H7 (cell line): ENCODE results near the gene GSTA3. TPM values are rescaled to one million over a fixed set of nuclear protein-coding genes. Genes with fewer than 3 reads are reported as not detected.
"Not testable (repeated sequence)": the region's sequence is repeated elsewhere in the genome, so short reads cannot be mapped to it uniquely, and the experiment has no call there.

Experiments
- DNase-seq: peaks from one replicate; pipeline ENCODE4 v3.0.0; 2012
- H3K27me3 ChIP-seq: 2 replicates; pipeline ENCODE4 v1.6.0; 2011; ENCODE audit warnings: mild to moderate bottlenecking, low read length; ENCODE audit not compliant: control insufficient read depth, insufficient read depth
- H3K36me3 ChIP-seq: replicated peaks from 2 replicates; pipeline ENCODE4 v1.5.1; 2011; ENCODE audit warnings: low read length; ENCODE audit not compliant: control insufficient read depth, insufficient read depth
- H3K4me3 ChIP-seq: 2 replicates; pipeline ENCODE4 v1.5.1; 2011; ENCODE audit warnings: low read depth, mild to moderate bottlenecking, control low read depth, low read length, moderate library complexity; ENCODE audit not compliant: insufficient read depth
- total RNA-seq: library from RNA; depleted of rRNA; stranded (reverse); fragments of >200 nt; shearing (Covaris generic); gene quantifications from 2 replicates; pipeline ENCODE4 v1.2.3, GENCODE V29; 2014; rRNA removed

The GSTA3 gene
- not detected in 2 replicates for total RNA-seq

DNA sequence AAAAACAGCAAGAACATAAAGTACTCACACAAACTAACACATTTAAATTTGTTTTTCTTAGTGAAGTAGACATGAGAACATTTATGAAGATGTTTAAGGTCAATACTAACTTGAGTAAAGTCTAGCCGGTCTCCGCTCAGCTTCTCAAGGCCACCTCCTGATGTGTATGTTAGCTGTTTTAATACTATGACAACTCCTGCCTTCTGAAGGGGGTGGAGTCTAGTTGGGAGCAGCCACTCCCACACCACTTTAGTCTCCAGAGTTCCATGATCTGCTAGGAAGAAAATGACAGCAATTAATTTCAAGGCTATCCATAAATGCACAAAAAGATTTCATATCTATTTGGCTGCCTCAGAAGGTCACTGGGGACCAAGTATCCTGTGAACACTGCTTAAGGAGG lies at the start of gene GSTA3:
Gene GSTA3 (minus strand): TSS at position 168 of the 400 bp plus-strand sequence. CDS start 3,864 bp downstream, outside the sequence.
- DNase-seq, result no peak

DNA sequence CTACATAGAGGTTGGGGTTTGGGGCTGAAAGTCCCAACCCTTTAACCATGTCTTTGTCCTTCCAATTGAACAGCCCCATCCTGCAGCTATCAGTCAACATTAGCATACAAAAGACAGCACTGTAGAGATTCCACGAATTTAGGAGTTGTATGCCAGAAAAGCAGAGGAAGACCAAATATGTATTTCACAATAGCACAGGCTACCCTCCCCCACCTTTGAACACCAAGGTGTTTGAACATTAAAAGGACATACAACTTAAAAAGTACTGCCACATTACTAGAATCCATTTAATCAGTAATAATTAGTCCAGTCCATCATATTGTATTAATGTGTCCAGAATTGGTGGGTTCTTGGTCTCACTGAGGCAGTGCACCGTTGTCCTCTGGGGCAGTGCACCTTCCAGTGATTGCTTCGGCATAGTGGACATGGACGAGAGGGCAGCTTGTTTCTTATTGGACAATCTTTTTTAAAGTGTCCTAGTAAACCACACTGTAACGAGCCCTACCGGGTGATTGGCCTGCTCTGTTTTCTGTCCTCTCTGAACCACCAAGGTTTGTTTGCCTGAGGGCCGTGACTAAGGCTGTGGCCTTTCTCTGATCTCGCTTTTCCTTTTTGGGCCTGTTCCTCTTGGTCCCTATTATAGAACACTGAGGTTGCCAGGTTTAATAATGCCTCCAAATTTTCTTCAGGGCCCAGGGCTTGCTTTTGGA lies 49.2 kb upstream of the GSTA3 start:
- Histone ChIP-seq H3K36me3 (no peaks in the 10 kb centered on the region), H3K4me3 (no peak overlapping the region), H3K27me3 (peaks cover 3% of the 10 kb centered on the region)
- no peak for DNase-seq

More for the DNA sequence above, at the start of gene GSTA3:
- Histone ChIP-seq H3K4me3 (no peak within 1 kb of the TSS), H3K36me3 (no peaks in the 10 kb centered on the region), H3K27me3 (no peaks in the 10 kb centered on the region)

DNA sequence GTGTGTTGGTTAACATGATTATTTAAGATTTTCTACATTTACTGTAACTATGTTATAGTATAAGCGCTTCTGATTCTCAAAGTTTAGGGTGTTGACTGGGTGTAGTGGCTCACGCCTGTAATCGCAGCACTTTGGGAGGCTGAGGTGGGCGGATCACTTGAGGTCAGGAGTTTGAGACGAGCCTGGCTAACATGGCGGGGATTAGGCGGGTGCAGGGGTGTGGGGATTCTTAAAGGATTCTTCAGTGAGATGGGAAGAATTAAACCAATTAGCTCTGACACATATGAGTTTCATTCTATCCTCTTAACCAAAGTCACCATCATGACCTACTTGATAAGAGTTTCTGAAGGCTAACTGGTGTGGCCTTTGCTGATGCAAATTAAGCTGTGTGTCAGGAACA lies 46.4 kb upstream of the GSTA3 start:
- DNase-seq, result no peak
- Histone ChIP-seq H3K27me3 (no peaks in the 10 kb centered on the region), H3K36me3 (no peaks in the 10 kb centered on the region), H3K4me3 (no peak overlapping the region)

DNA sequence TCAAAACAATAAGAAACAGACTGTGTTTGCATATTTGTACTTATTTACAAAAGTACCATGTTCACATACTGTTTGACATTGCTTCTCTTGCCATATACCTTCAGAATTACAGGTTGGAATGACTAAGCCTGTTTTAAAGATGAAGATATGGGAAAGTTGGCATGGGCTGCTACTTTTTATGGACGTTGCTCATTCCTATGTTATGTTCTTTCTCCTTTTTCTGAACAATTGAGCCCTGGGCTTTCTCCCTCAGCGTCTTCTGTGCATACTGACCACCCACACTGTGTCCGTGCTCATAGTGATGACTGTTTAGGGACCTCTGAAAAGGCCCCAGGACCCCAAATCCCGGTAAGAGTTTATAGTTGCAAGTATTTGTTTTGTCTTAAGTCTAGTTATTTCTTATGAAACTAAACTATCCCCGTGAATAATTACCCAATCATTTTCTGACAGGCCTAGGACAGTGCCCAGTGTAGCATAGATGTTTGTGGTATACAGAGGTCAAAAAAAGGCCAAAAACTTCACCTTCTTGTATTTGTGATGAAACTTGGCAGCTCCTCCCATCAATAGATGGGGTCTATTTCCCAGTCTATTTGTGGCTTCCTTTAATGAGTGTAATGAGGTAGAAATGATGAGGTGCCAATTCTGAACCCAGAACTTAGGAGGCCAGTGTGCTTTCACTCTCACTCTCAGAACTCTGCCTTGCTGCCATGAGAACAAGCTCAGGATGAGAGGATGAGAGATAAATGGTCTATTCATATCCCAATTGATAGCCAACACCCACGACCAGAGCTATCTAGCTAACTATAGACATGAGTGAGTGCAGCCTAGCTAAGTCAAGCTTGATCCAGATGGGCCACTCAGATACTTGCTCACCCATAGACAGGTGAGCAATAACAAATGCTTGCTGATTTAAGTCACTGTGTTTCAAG lies 44.7 kb upstream of the GSTA3 start:
- no peaks in the 10 kb centered on the region for H3K36me3 ChIP-seq
- no peak for DNase-seq

DNA sequence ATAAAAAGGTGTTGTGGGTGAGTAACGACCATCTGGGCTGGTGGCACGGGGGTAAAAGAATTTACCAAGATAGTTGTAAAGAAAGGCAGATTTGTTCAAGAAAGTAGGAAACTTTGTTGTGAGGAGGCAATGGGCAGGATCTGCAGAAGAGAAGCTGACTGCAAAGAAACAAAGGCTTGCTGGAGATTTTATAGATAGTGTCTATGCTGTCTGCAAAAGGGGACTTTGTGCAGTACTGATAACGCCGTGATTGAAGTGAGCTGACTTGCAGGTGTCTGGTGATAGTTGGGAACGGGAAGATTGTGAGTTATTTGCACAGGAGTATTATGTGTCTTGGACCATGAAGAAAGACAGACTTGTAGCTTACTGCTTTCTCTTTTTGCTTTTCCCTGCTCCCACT lies 36.8 kb upstream of the GSTA3 start:
- H3K4me3 ChIP-seq, result no peak overlapping the region
- DNase-seq, result no peak
- no peaks in the 10 kb centered on the region for H3K36me3 ChIP-seq
- H3K27me3 ChIP-seq, result no peaks in the 10 kb centered on the region

More for the DNA sequence above, 44.7 kb upstream of the GSTA3 start:
- no peak overlapping the region for H3K4me3 ChIP-seq
- H3K27me3 ChIP-seq, result no peaks in the 10 kb centered on the region

DNA sequence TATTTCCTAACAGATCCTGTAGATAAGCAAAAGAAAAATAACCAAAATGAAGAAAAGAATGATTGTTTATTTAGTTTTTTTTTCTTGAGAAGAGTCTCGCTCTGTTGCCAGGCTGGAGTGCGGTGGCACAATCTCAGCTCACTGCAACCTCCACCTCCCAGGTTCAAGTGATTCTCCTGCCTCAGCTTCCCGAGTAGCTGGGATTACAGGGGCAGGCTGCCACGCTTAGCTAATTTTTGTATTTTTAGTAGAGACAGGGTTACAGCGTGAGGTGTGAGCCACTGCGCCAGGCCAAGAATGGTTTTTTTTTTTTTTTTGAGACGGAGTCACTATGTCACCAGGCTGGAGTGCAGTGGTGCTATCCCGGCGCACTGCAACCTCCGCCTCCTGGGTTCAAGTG lies 33.3 kb upstream of the GSTA3 start:
- not testable (repeated sequence) for H3K4me3 ChIP-seq, H3K27me3 ChIP-seq, DNase-seq, H3K36me3 ChIP-seq

DNA sequence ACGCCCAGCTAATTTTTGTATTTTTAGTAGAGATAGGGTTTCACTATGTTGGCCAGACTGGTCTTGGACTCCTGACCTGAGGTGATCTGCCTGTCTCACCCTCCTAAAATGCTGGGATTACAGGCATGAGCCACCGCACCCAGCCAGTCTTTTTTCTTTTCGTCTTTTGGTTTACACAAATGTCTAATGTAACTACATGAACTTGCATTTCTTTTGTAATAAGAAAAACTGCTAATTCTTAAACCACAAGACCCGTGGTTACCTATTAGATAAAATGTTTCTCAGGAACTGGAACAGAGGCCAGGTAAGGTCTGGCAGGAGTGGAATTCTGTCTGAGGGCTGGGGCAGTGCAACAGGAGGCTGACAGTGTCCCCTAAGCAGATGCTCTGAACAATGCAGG lies 32.7 kb upstream of the GSTA3 start:
- H3K27me3 ChIP-seq, result no peaks in the 10 kb centered on the region
- H3K4me3 ChIP-seq, result no peak overlapping the region
- no peak for DNase-seq
- no peaks in the 10 kb centered on the region for H3K36me3 ChIP-seq

DNA sequence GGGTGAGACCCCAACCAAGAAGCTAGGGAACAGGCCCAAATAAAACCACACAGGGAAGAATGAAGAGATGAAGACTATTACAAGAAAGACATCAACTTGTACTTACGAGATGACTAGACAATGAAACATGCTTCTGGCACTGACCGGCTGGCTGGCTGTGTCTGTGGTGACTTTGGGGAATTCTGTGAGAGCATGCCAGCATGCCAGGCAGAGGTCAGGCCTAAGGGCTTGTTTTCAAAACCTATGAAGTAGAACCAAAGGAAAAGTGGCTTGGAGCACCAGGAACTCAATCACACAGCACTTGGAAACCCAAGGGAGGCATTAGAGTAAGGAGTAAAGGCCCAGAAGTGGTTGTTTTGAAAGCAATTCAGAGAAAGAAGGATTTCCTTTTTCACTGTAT lies 28.4 kb upstream of the GSTA3 start:
- H3K27me3 ChIP-seq, result no peaks in the 10 kb centered on the region
- DNase-seq, result no peak
- H3K4me3 ChIP-seq, result no peak overlapping the region
- no peaks in the 10 kb centered on the region for H3K36me3 ChIP-seq

DNA sequence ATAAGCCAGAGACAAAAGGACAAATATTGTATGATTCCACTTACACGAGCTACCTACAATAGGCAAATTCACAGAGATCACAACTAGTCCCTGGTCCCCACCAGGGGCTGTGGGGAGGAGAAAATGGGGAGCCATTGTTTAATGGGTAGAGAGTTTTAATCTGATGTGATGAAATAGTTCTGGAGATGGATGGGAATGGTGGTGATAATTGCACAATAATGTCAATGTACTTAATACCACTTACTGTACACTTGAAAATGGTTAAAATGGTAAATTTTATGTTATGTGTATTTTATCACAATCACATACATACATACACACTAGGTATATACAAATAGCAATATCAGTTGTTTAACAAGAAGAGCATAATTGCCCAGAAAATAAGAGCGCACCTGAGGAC lies 24.3 kb upstream of the GSTA3 start:
- no peaks in the 10 kb centered on the region for H3K36me3 ChIP-seq
- H3K4me3 ChIP-seq, result no peak overlapping the region
- no peaks in the 10 kb centered on the region for H3K27me3 ChIP-seq
- no peak for DNase-seq

DNA sequence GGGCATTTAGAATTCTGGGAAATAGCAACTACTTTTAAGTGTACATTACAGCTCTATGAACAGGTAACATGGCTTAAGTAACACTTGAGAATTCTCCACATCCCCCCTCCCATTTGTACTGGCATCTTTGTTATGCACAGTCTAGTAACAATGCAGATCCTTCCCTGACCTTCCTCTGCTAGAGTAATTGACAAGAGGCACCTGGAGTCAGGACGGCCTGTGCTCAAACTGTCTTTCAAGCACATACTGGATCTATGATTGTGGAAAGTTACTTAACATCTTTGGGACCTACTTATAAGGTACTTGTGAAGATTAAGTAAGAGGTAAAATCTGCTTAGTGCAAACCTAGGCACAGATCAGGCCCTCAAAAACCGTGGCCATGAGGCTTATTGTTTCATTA lies 21.9 kb upstream of the GSTA3 start:
- H3K4me3 ChIP-seq, result no peak overlapping the region
- no peaks in the 10 kb centered on the region for H3K36me3 ChIP-seq
- peak; percentile 38 for DNase-seq
- H3K27me3 ChIP-seq, result no peaks in the 10 kb centered on the region

DNA sequence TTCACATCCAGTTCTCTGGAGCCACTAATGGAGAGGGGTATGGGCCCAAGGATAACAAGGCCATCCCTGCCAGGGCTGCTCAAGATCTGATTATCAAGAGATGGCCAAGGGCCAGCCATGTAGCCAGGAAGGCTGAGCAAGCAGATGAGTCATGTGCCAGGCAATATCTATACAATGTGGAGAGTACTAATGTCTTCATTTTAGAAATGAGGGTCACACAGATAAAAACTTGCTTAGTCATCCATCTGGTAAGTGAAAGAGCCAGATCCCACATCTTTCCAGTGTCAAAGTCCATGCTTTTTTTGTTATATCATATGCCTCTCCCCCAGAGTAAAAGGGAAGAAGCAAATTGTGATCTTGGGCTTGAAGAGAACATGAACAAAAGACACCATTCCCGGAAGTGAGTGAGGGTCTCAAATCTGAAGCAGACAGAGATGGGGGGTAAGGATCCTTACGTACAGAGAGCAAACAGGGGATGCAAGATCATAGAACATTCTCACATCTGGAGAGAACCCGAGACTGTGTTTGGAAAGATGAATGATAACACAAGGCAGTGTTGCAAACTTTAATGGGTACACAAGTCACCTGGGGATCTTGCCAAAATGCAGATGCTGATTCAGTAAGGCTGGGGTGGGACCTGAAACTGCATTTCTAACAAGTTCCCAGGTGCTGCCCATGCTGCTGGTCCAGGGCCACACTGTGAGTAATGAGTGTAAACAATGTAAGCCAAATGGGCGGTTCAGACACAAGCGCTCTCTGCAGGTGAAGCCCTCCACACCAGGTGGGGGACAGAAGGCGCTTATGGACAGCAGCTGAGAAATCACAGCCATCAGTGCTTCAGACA lies 20.0 kb upstream of the GSTA3 start:
- no peaks in the 10 kb centered on the region for H3K36me3 ChIP-seq
- H3K4me3 ChIP-seq, result no peak overlapping the region
- no peaks in the 10 kb centered on the region for H3K27me3 ChIP-seq
- no peak for DNase-seq

DNA sequence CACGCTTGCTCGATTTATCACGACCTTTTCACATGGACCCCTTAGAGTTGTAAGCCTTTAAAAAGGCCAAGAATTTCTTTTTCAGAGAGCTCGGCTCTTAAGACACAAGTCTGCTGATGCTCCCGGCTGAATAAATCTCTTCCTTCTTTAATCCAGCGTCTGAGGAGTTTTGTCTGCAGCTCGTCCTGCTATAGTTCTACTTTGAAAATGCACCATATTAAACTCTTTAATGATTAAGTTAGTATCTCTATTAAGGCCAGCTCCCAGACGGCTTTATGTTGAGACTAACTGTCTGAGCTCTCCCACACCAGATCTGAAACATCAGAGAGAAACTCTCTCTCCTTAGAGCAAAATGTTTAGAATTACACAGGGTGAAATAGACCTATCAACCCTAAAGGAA lies 18.0 kb upstream of the GSTA3 start:
- Histone ChIP-seq H3K4me3 (no peak overlapping the region), H3K36me3 (no peaks in the 10 kb centered on the region), H3K27me3 (no peaks in the 10 kb centered on the region)
- DNase-seq, result no peak

DNA sequence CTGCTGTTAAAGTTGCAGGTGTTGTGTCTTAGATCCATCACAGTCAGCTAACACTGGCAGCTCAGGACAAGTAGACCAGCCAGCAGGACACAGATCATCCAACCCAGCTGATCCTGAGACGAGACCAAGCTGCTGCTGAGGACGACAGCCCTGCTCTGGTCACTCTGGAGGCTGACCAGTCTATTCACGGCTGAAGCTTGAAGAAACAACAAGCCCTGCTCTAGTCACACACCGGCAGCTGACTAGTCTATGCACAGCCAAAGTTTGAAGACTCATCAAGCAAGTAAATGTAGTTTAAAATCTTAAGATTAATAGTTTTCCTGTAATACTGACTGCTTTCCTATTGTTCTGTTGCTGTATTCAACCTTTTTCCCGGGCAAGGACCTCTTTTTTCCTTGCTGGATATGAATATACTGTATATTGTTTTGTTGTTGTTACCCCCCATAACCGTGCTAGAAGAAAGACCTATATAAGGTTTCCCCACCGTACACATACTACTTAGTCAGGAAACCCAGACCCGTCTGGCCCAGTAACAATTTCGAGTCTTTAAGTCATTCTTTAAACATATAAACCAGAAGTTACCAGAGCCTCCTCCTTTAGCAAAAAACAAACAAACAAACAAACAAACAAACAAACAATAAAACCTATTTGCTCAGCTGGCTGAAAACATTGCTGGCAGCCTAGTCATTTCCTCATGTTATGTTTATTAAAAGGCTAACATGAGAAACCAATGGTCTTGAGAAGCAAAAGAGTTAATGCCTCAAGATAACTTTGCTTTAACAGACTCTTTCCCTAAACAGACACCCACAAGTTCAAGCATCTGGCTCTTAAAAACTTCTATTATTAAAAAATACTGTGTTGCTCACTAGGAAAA lies 16.7 kb upstream of the GSTA3 start:
- Histone ChIP-seq H3K36me3 (no peaks in the 10 kb centered on the region), H3K4me3 (no peak overlapping the region), H3K27me3 (no peaks in the 10 kb centered on the region)
- DNase-seq, result no peak

DNA sequence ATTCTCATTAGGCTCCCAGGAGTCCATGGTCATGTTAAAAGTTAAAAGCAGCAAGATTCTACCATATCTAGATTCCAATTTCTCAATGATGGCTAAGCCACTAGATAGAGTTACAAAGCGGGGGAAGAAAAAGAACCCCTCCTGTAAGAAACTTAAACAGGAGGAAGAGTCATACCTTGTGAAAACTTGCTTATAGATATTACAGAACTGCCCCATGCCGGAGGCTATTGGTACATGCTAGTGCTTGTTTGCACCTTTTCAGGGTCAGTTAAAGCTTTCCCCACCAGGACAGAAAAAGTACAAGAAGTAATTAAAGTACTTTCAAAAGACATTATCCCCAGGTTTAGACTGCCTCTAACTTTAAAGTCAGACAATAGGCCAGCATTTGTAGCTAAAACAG lies 15.5 kb upstream of the GSTA3 start:
- Histone ChIP-seq H3K27me3 (no peaks in the 10 kb centered on the region), H3K4me3 (no peak overlapping the region), H3K36me3 (no peaks in the 10 kb centered on the region)
- DNase-seq, result no peak
